ENCODE results near the gene GPRC5D.

The GPRC5D gene

DNA sequence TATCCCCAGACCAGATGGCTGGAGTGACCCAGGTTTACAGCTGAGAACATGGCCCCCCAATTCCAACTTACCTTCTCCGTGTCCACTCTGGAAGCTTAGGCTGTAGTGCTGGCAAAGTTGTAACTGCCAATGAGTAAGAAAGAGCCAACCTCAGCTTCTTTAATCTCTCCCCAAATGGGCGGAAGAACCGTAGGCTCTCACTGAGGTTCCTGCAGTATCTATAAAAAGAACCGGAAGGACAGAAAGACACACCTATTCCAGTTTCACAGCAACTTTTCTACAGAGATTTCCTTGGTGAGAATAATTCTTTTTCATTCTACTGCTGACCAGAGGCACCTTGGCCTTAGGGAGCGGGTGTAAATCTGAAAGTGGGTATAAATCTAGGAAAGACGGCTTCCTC lies at the start of gene GPRC5D:
Gene GPRC5D (minus strand): TSS at position 135 of the 400 bp plus-strand sequence. CDS start 1,786 bp downstream, outside the sequence.
- in situ Hi-C loops (cut with HindIII; ENCODE audit: low sequenced_read_pairs): no loop called here

DNA sequence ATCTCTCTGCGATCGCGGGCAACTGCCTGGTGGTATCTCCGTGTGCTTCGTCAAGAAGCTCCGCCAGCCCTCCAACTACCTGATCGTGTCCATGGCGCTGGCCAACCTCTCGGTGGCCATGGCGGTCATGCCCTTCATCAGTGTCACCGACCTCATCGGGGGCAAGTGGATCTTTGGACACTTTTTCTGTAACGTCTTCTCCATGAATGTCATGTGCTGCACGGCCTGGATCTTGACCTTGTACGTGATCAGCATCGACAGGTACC lies 49.7 kb upstream of the GPRC5D start:
- in situ Hi-C loops (cut with HindIII; ENCODE audit: low sequenced_read_pairs): loop anchor here (5.0 kb wide), 1 partner anchor 211 kb away; no protein-coding TSS in a partner anchor

DNA sequence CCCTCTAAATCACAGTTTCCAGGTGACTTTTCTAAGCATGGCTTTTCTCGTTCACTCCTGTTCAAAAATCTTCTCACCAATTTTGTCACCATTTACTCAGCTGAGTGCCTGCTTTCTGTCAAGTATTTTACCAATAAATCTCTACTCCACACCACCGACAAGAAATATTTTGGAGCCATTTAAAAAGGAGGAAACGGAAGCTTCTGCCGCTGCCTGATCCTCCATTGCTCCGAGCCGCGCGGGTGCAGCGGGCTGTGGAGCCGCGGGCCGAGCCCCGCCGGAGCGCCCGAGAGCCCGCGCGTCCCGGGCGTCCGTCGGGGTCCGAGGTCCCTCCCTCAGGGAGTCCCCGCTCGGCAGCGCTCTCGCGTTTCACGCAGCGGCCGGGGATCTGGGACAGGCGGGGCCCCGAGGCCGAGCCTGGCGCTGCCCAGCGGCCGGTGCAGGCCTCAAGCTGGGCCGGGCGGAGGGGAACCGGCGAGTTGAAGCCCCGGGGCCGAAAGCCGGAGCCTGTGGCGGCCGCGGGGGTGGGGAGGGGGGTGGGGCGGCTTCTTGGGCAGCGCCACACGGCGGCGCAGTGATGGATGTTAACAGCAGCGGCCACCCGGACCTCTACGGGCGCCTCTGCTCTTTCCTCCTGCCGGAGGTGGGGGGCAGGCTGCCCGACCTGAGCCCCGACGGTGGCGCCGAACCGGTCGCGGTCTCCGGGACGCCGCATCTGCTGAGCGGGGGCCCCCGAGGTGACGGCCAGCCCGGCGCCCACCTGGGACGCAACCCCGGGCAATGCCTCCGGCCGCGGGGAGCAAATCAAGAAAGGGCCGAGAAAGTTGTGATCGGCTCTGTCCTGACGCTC lies 49.2 kb upstream of the GPRC5D start:
- in situ Hi-C loops (cut with HindIII; ENCODE audit: low sequenced_read_pairs): loop anchor here (5.0 kb wide), 1 partner anchor 211 kb away; no protein-coding TSS in a partner anchor

DNA sequence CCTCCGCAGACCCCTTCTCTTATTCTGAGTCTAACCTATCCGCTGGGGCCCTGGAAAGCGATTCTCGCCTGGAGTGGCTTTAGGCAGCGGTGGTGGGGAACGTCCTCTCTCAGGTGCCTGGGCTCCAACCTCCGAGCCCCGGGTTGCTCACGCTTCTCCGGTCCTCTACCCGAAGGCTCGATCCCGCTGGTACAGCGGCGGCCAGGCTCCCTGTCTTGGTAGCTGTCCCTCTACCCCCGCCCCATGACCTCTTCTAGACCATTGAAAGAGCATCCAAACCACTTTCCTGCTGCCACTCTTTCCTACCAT lies 48.6 kb upstream of the GPRC5D start:
- in situ Hi-C loops (cut with HindIII; ENCODE audit: low sequenced_read_pairs): loop anchor here (5.0 kb wide), 1 partner anchor 212 kb away; no protein-coding TSS in a partner anchor

DNA sequence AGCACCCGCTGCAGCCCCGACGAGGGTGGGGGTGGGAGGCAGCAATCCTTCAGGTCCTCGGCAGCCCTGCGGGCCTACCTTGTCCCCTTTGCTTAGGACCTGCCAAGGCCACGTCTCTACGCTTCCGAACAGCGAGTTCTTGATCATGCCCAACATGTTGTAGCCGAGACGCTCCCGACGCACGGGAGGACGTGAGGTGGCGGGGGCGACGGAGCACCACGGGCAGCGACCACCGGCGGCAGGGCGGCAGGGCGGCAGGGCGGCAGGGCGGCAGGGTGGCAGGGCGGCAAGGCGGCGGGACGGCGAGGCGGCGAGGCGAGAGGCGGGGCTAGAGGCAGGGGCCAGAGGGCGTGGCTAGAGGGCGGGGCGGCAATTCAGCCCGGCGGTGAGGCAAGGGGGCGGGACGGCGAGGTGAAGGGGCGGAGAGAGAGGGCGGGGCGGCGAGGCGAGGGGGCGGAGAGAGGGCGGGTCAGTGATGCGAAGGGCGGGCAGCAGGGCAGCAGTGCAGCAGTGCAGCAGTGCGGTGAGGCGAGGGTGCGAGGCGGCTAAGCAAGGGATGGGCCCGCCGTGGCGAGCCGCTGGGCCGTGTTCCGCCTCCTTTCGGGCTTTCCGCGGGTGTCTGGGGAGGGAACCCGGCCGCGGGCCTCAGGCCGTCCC lies 48.1 kb upstream of the GPRC5D start, which contains the start of gene HEBP1:
Gene HEBP1 (minus strand): TSS at position 307 of the 657 bp plus-strand sequence. CDS start 151 bp downstream, at position 156.
- in situ Hi-C loops (cut with HindIII; ENCODE audit: low sequenced_read_pairs): loop anchor here (5.0 kb wide), 1 partner anchor 212 kb away; no protein-coding TSS in a partner anchor

DNA sequence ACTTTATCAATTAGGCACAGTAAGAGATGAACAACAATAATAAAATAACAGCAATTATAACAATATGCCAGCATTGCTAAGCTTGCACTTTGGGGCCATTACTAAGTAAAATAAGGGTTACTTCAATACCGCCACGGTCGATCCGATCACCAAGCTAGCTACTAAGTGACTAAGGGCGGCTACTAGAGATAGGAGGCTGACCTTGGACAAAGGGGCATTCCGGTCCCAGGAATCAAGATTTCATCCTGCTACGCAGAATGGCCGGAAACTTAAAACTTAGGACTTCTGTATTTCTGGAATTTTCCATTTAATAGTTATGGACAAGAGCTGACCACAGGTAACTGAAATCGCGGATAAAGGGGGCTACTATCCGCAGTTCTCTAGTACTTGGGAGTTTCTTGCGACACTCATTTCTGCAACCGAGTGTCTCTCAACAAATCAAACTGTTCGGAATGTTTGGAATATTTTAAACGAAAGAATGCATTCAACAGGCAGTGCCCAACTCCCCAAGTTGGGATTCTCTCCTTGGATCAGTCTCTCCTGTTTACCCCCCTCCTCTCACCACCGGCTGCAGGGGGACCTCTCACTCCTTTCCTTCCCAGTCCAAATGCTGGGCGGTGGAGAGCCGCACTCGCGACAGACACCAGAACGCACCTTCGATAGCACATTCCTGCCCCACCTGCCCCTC lies 47.4 kb upstream of the GPRC5D start:
- in situ Hi-C loops (cut with HindIII; ENCODE audit: low sequenced_read_pairs): no loop called here

DNA sequence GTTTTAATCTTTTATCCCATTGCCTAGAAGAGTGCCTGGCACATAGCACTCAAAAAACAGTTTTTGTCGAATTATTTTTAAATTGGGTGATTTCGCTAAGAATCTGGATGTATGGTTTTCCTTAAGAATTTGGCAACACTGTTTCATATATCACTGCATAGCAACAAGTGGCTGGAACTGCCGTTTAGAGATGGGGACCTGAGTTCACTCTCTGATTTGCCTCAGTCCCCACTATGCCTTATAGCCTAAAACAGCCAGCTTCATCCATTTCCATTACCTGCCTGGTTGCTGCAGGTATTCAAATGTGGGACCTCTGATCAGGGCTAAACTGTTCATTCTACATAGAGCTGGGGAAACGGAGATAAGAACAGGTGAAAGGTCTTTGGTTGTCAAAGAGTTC lies 46.3 kb upstream of the GPRC5D start:
- in situ Hi-C loops (cut with HindIII; ENCODE audit: low sequenced_read_pairs): no loop called here

DNA sequence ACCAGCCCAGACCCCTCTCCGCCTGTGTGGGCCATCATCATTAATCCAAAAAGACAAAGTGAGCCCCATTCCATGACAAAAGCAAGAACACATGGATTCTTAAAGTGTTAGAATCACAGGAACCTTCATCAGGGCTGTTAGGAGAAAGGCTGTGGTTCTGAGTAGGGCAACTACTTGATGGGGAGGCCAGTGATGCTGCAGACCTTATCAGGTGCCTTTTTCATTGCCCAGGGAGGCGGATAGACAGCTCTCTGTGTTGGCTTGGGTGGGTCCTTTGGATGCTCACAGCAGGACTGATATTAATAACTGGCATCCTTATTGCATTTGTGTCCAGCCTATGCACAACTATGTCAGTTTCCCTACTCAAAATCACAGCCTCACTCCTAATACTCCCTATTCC lies 45.8 kb upstream of the GPRC5D start:
- in situ Hi-C loops (cut with HindIII; ENCODE audit: low sequenced_read_pairs): no loop called here

DNA sequence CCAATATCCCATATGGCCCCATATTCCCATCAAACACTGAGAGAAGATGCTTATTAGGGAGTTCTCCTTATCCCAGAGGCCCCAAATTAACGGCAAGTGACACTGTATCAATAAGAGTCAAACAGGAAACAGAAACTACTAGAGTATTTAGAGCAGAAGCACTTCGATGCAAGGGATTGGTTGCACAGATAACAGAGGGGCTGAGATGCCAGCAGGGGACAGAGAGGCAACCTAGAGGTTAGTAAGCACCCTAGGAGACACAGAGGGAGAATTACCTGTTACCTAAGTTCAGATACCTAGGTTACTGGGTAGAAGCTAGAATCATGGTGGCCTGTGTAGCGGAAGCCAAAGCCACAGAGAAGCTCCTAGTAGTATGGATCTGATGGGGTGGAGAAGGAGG lies 45.2 kb upstream of the GPRC5D start:
- in situ Hi-C loops (cut with HindIII; ENCODE audit: low sequenced_read_pairs): no loop called here

DNA sequence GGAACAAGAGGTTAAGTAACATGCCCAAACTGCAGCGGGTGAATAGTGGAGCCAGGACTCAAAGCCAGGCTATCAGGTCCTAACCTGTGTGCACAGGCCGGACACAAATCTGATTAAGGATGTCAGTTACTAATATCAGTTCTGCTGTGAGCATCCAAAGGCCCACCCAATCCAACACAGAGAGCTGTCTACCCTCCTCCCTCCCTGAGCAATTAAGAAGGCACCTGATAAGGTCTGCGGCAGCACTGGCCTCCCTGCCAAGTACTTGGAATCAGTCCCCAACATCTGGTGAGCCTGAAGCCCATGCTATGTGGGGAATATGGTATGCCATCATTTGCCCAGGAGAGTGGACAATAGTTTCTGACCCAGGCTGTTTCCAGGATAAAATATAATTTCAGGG lies 44.2 kb upstream of the GPRC5D start:
- in situ Hi-C loops (cut with HindIII; ENCODE audit: low sequenced_read_pairs): no loop called here

DNA sequence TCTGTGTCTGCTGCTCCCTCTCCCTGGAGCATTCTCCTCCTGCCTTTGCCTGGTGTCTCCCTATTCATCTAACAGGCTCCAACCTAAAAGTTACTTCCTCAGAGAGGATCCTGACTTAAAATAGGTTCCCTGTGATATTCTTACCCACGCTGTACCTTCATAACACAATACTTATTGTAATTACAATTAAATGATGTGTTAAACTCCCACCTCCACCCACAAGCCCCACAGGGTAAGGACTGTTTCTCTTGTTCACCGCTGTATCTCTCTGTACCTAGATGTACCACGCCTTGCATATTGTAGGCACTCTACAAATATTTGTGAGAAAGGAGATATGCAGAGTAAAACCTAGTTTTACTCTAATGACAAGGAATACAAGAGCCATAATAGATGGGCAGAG lies 43.1 kb upstream of the GPRC5D start:
- in situ Hi-C loops (cut with HindIII; ENCODE audit: low sequenced_read_pairs): no loop called here

DNA sequence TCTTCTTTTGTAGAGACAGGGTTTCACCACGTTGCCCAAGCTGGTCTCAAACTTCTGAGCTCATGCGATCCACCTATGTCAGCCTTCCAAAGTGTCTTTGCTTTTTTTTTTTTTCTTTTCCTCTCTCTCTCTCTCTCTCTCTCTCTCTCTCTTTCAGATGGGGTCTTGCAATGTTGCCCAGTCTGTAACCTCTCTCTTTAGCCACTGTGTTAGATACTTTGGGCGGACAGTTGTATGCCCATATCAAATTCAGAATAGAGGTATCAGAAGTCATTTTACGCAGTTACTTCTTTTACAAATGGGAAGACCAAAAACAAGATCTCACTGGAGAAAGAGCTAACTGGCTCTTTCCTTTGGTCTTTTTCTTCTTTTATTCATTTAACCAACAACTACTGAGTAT lies 41.4 kb upstream of the GPRC5D start:
- in situ Hi-C loops (cut with HindIII; ENCODE audit: low sequenced_read_pairs): no loop called here

DNA sequence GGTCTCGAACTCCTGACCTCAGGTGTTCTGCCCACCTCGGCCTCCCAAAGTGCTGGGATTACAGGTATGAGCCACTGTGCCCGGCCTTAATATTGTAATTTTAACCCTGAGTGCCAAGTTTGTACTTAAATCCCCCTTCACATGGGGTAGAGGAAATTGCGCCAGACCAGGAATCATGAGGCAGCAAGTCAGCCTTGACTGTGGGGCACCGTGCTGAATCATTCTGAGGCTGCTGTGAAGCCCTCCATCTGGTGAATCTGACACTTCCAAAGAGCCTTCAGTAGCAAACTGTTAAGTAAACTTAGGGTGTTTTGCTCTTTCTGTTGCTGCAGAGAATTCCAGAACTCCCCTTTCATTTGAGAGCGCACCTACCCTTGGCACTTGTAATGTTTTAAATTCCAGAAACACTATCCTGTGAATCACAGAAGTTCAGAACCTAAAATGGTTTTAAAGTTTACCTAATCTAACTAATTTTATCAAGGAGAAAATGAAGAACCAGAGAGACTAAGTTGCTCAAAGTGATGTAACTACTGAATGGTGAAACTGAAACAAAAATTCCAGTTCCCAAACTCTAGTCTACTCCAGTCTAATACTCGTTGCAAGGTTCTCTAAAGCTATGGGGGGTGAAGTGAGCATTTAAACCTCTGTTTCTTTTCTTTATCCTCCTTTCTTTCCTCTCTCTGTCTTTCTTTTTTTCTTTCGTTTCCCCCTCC lies 40.6 kb upstream of the GPRC5D start:
- in situ Hi-C loops (cut with HindIII; ENCODE audit: low sequenced_read_pairs): no loop called here

DNA sequence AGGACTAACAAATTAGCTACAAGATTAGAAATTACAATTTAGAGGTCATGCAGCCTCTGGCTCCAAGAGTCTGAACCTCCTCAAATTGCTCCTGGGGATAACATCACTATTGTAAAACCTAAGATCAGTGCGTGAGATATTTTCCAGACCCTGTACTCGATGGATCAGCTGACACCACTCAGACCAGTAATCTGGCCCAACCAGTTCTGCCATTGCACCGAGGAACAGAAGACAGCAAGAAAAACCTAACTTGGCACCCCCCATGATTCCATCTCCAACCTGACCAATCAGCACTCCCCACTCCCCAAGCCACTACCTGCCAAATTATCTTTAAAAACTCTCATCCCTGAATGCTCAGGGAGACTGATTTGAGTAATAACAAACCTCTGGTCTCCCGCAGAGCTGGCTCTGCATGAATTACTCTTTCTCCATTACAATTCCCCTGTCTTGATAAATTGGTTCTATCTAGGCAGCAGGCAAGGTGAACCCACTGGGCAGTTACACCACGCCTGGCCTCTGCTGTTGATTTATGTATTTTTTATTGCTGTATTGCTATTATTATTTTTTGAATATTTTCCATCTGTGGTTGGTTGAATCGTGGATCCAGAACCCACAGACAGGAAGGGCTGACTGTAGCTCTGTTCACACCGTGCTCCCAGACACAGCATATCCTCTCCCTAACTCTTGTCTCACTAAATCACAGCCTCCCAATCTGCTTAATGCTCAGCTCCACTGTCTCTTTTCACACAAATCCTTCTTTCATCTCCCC lies 38.9 kb upstream of the GPRC5D start:
- in situ Hi-C loops (cut with HindIII; ENCODE audit: low sequenced_read_pairs): no loop called here

DNA sequence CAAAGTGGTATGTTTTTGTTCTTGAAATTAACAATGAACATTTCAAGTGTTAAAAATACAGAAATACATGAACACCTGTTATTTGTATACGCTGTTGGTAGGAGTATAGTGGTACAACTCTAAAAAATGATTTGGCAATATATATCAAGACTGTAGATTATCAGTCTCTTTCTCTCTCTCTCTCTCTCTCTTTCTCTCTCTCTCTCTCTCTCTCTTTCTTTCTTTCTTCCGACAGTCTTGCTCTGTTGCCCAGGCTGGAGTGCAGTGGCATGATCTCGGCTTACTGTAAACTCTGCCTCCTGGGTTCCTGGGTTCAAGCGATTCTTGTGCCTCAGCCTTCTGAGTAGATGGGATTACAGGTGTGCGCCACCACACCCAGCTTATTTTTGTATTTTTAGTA lies 35.5 kb upstream of the GPRC5D start:
- in situ Hi-C loops (cut with HindIII; ENCODE audit: low sequenced_read_pairs): no loop called here

DNA sequence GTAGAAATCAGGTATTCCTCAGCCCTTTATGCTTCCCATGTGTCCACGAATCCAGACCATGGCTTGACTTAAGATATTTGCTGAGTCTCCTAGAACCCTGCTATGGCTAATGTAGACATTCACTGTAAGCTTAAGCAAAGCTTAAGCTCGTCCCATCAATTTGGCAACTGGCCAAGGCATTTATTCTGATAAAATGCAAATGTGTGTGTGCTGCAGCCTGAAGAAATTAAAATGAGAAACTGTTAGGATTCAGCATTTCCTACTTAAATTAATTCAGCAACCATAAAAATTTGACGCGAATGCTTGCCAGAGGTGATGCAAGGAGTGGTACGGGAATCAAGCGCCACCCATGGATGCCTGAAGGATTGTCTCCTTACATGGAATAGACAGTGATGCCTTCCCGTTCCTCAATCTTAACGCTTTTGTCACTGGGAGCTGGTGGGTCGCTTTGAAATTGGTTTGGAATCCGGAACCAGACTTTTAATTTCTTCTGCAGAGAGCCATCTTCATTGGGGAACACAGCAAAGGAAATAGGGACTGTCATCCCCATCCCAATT lies 34.9 kb upstream of the GPRC5D start:
- in situ Hi-C loops (cut with HindIII; ENCODE audit: low sequenced_read_pairs): no loop called here

DNA sequence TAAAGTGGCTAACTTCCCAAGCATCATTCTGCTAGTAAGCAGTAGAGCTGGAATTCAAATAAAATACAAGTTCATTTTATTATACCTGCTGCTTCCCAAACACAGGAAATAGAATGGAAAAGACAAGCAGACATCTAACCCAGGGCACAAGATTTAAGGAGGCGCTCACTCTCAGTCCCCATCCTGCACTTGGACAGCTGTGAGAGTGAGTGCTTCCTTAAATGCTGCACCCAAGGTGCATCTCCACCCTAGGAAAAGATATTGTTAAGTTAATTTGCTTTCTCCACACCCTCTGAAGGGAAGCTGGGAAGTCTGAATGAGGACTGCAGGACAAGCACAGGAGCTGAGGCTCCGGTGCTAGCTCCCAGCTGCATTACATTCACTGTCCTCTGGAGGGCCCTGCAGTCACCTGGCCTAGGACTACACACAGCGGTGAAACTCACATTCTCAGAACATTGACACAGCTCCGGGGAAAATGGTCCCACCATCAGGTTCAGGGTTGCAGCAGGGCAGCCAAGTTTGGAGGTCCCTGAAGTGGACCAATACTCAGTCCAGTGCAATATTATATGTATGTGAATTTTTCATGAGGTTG lies 33.9 kb upstream of the GPRC5D start:
- in situ Hi-C loops (cut with HindIII; ENCODE audit: low sequenced_read_pairs): no loop called here

DNA sequence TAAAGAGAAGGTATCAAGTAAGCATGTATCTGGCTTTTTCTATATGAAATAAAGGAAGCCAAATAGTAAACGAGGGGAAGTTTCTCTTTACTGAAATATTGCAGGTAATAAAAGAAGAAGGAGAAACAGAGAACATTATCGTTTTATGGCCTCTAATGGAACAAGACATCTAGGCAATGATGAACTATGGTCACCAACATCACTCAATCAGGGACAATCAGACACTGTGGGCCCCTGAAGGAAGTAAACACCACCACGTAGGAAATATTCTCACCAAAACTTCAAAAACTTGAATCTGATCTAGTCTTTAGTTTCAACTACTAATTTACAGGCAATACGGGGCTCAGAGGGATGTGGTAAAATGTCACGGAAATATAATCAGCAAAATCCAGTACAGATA lies 32.2 kb upstream of the GPRC5D start:
- in situ Hi-C loops (cut with HindIII; ENCODE audit: low sequenced_read_pairs): no loop called here

DNA sequence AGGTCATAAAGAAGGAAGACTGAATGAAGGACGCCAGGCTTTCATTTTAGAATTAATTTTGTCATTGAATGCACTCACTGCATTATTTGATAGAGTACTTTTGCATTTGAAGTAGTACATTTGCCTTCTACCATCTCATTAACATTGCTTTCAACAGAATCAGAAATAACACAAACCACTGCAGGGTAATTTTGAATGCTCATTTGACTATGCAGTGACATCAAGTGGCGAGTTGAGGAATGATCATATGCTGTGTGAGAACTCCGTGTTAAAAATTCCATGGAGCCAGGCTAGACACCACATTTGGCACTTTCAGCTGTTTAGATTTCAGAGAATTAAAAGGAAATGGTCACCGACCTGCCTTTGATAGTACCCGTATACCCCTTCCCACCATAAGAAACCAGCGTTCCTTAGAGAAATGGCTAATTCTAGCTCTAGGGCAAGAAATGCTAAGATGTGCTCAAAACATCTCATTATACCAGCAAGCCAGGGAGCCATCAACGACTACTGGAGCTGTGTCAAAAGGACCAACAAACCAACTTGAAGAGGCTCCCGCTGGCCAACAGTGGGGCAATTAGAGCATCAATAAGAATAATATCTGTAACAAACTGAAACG lies 31.6 kb upstream of the GPRC5D start:
- in situ Hi-C loops (cut with HindIII; ENCODE audit: low sequenced_read_pairs): no loop called here
